ENCODE results near the gene SRMS.
"Not testable (repeated sequence)": the region's sequence is repeated elsewhere in the genome, so short reads cannot be mapped to it uniquely, and the experiment has no call there.

The SRMS gene

GRCh38 chr20:63566395-63567135 lies 19.0 kb upstream of the SRMS start:
- no peak for DNase-seq
- intact Hi-C loops (cut with DNase I): no loop called here

GRCh38 chr20:63565699-63566335 lies 18.3 kb upstream of the SRMS start:
- DNase-seq: no peak

GRCh38 chr20:63565021-63565698 lies 17.6 kb upstream of the SRMS start:
- intact Hi-C loops (cut with DNase I): no loop called here
- no peak for DNase-seq

More at GRCh38 chr20:63565699-63566335, 18.3 kb upstream of the SRMS start:
- intact Hi-C loops (cut with DNase I): no loop called here

GRCh38 chr20:63564036-63564810 lies 16.7 kb upstream of the SRMS start:
- intact Hi-C loops (cut with DNase I): no loop called here

GRCh38 chr20:63563225-63563935 lies 15.8 kb upstream of the SRMS start:
- intact Hi-C loops (cut with DNase I): no loop called here
- DNase-seq: no peak

More at GRCh38 chr20:63564036-63564810, 16.7 kb upstream of the SRMS start:
- no peak for DNase-seq

GRCh38 chr20:63562461-63563224 lies 15.1 kb upstream of the SRMS start:
- intact Hi-C loops (cut with DNase I): no loop called here
- DNase-seq: no peak

- intact Hi-C loops (cut with DNase I): no loop called here
- DNase-seq: no peak
These were observed 14.3 kb upstream of the SRMS start for GRCh38 chr20:63561624-63562396.

GRCh38 chr20:63560856-63561609 lies 13.5 kb upstream of the SRMS start:
- intact Hi-C loops (cut with DNase I): no loop called here
- no peak for DNase-seq

- intact Hi-C loops (cut with DNase I): no loop called here
- DNase-seq: no peak
These were observed 12.8 kb upstream of the SRMS start for GRCh38 chr20:63560333-63560805.

GRCh38 chr20:63559485-63560332 lies 12.2 kb upstream of the SRMS start:
- DNase-seq; intact Hi-C loops (cut with DNase I): not testable (repeated sequence)

- intact Hi-C loops (cut with DNase I): no loop called here
- DNase-seq: no peak
These were observed 11.4 kb upstream of the SRMS start for GRCh38 chr20:63558804-63559484.

- DNase-seq: no peak
These were observed 9.9 kb upstream of the SRMS start for GRCh38 chr20:63557481-63557891.

GRCh38 chr20:63556873-63557478 lies 9.4 kb upstream of the SRMS start:
- intact Hi-C loops (cut with DNase I): no loop called here
- no peak for DNase-seq

More at GRCh38 chr20:63557481-63557891, 9.9 kb upstream of the SRMS start:
- intact Hi-C loops (cut with DNase I): no loop called here

GRCh38 chr20:63555661-63556381 lies 8.3 kb upstream of the SRMS start:
- DNase-seq: no peak
- intact Hi-C loops (cut with DNase I): no loop called here
